SK-N-MC (cell line): ENCODE data around the gene PARS2.

Experiments
- EZH2 ChIP-seq: fragments of 200-600 bp; sonication (generic); IDR thresholded peaks from one replicate; pipeline ENCODE4 v1.6.1; 2017; ENCODE audit warnings: antibody characterized with exemption
- FOXP2 ChIP-seq: optimal IDR thresholded peaks from 2 replicates; pipeline ENCODE3; 2011; ENCODE audit warnings: mild to moderate bottlenecking, moderate library complexity; ENCODE audit not compliant: insufficient read depth; ENCODE audit errors: extremely low read length, control extremely low read depth
- POLR2AphosphoS5 ChIP-seq: IDR thresholded peaks from 2 replicates; pipeline ENCODE4 v1.6.1; 2012; ENCODE audit warnings: mild to moderate bottlenecking, low read depth, low read length, borderline replicate concordance

DNA sequence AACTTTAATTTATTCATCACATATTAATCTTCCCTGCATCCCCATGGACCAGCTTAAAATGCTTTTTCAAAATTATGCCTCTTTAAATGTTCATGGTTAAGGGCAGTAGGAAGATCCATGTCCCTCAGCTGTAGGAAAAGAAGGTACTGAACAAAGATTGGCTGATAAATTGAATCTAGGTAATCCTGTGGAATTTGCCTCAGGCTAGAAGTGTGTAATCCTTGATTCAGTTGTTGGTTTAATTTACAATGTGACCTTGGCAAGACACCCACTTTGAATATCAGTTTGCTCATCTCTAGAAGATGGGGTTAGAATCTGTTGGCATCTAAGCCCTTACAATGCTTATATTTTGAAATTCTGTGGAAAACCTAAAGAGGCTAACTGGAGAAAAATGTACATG lies 42.6 kb downstream of the PARS2 start:
- TF ChIP-seq POLR2AphosphoS5 (no peak), EZH2 (no peak), FOXP2 (no peak)
